ENCODE results near the gene FAM25C. TPM values are rescaled to one million over a fixed set of nuclear protein-coding genes. Genes with fewer than 3 reads are reported as not detected.
"Not testable (repeated sequence)": the region's sequence is repeated elsewhere in the genome, so short reads cannot be mapped to it uniquely, and the experiment has no call there.

FAM25C gene
- total RNA-seq, 1 experiment from 2014 or later: not detected

DNA sequence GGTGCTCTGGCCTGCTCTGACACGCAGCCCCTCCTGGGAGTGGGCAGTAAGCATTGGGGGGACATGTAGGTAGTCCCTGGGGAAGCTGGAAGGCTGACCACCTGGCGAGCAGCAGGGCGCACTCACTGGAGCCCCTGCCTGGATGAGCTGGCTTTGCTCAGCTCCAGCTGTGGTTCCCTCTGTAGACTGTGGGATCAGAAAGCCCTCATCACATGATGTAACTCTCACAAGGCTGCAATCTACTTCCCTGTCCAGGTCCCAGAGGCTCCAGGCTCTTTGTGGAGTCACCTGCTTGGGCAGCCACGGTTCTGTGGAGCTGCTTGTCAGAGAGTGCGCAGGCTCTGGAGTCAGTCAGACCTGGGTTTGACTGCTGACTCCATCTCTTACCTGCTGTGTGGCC, 36.8 kb downstream of the FAM25C start:
- not testable (repeated sequence) for H2BK120ac ChIP-seq (ENCODE audit: low read depth, low read length, poor library complexity, severe bottlenecking); H2AK5ac ChIP-seq (ENCODE audit: insufficient read length, low read length); H3K23me2 ChIP-seq (ENCODE audit: insufficient read length, low read depth, low read length, poor library complexity, severe bottlenecking); H3K4me3 Mint-ChIP-seq; H4K20me1 ChIP-seq (ENCODE audit: control insufficient read depth, insufficient read depth, insufficient read length); H3K9me3 ChIP-seq (ENCODE audit: control insufficient read depth, low read depth, low read length); H2BK20ac ChIP-seq (ENCODE audit: low read depth, low read length, poor library complexity, severe bottlenecking); H3K79me2 ChIP-seq (ENCODE audit: insufficient read depth, low read length); H3K36me3 Mint-ChIP-seq (ENCODE audit: insufficient read depth in 1 of 3, low read depth in 3 of 3); H2BK15ac ChIP-seq (ENCODE audit: low read depth, low read length); H2BK5ac ChIP-seq (ENCODE audit: insufficient read length, low read length); H2BK12ac ChIP-seq (ENCODE audit: insufficient read length, low read depth, low read length); H4K5ac ChIP-seq (ENCODE audit: insufficient read length, low read depth, low read length); H3K4ac ChIP-seq (ENCODE audit: low read depth, low read length); H3K27ac Mint-ChIP-seq; H3K79me1 ChIP-seq (ENCODE audit: insufficient read depth, low read depth, low read length, poor library complexity, severe bottlenecking); H3T11ph ChIP-seq (ENCODE audit: low read length); H3K56ac ChIP-seq (ENCODE audit: insufficient read length, low read depth, low read length); H4K8ac ChIP-seq (replicated peaks; ENCODE audit: insufficient read length, low read depth, low read length); H3K4me1 ChIP-seq (ENCODE audit: insufficient read depth, low read length); H3K18ac ChIP-seq (ENCODE audit: insufficient read length, low read depth, low read length); H3K9me3 Mint-ChIP-seq; H3K27me3 ChIP-seq (ENCODE audit: insufficient read depth, low read length); DNase-seq; H3K23ac ChIP-seq (ENCODE audit: insufficient read length, low read depth, low read length); H3K14ac ChIP-seq (ENCODE audit: insufficient read depth, low read length); H3K4me1 Mint-ChIP-seq; H3K27me3 Mint-ChIP-seq (ENCODE audit: low read depth); H2AFZ ChIP-seq (ENCODE audit: low read length); H3K9ac ChIP-seq (ENCODE audit: extremely low read depth, insufficient read length, low read length); H3K27ac ChIP-seq (ENCODE audit: insufficient read length, low read depth, low read length); H3K4me2 ChIP-seq (ENCODE audit: insufficient read depth, insufficient read length, low read length); H4K91ac ChIP-seq (ENCODE audit: insufficient read length, low read depth, low read length)
- WGBS (ENCODE audit: extremely low coverage, insufficient read length, low lambda C conversion rate): no CpG with 5 or more reads among the region's 5 CpGs

DNA sequence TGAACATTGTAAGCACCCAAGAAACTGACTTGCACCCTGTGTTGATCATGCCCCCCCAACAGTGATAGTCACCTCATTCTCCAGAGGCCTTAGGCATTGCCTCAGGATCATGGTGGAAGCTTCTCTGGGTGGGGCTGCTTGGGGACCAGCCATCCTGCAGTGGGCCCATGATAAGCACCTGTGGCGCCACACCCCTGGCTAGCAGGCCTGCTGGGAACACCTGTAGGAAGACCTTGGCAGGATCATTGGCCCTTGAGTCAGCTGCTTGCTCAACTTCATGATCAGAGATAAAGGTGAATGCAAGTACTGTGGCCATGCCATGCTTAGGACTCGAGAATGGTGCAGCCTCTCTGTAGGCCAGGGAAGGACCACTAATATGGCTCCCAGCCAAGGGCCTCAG, 38.9 kb downstream of the FAM25C start:
- not testable (repeated sequence) for H3K27ac ChIP-seq (ENCODE audit: insufficient read length, low read depth, low read length); H3K79me1 ChIP-seq (ENCODE audit: insufficient read depth, low read depth, low read length, poor library complexity, severe bottlenecking); H3K4me3 Mint-ChIP-seq; H4K91ac ChIP-seq (ENCODE audit: insufficient read length, low read depth, low read length); H3K27ac Mint-ChIP-seq; H3K23me2 ChIP-seq (ENCODE audit: insufficient read length, low read depth, low read length, poor library complexity, severe bottlenecking); H3K4me2 ChIP-seq (ENCODE audit: insufficient read depth, insufficient read length, low read length); H3K14ac ChIP-seq (ENCODE audit: insufficient read depth, low read length); H2BK12ac ChIP-seq (ENCODE audit: insufficient read length, low read depth, low read length); H3K9me3 Mint-ChIP-seq; H4K5ac ChIP-seq (ENCODE audit: insufficient read length, low read depth, low read length); H3K9ac ChIP-seq (ENCODE audit: extremely low read depth, insufficient read length, low read length); H3K79me2 ChIP-seq (ENCODE audit: insufficient read depth, low read length); H3K4me1 ChIP-seq (ENCODE audit: insufficient read depth, low read length); H2BK15ac ChIP-seq (ENCODE audit: low read depth, low read length); H2BK20ac ChIP-seq (ENCODE audit: low read depth, low read length, poor library complexity, severe bottlenecking); H3K36me3 Mint-ChIP-seq (ENCODE audit: insufficient read depth in 1 of 3, low read depth in 3 of 3); H3K27me3 ChIP-seq (ENCODE audit: insufficient read depth, low read length); H3T11ph ChIP-seq (ENCODE audit: low read length); H3K9me3 ChIP-seq (ENCODE audit: control insufficient read depth, low read depth, low read length); H3K4ac ChIP-seq (ENCODE audit: low read depth, low read length); H2AFZ ChIP-seq (ENCODE audit: low read length); H3K56ac ChIP-seq (ENCODE audit: insufficient read length, low read depth, low read length); H3K23ac ChIP-seq (ENCODE audit: insufficient read length, low read depth, low read length); H3K18ac ChIP-seq (ENCODE audit: insufficient read length, low read depth, low read length); H3K4me1 Mint-ChIP-seq; H2AK5ac ChIP-seq (ENCODE audit: insufficient read length, low read length); H4K20me1 ChIP-seq (ENCODE audit: control insufficient read depth, insufficient read depth, insufficient read length); H2BK120ac ChIP-seq (ENCODE audit: low read depth, low read length, poor library complexity, severe bottlenecking); H3K27me3 Mint-ChIP-seq (ENCODE audit: low read depth); DNase-seq; H2BK5ac ChIP-seq (ENCODE audit: insufficient read length, low read length); H4K8ac ChIP-seq (replicated peaks; ENCODE audit: insufficient read length, low read depth, low read length)
- WGBS (ENCODE audit: extremely low coverage, insufficient read length, low lambda C conversion rate): no CpG with 5 or more reads among the region's 2 CpGs

All from H9 (cell line).